22Rv1 (cell line): Measurements from ENCODE around the gene DGKB.

Experiments used
- ZFX ChIP-seq: fragments of 450-650 bp; IDR thresholded peaks from 2 replicates; pipeline ENCODE4 v1.6.1; 2017; ENCODE audit warnings: antibody characterized with exemption, borderline replicate concordance
- TF ChIP-seq, protein P1 (sequence below): fragments of 450-650 bp; IDR thresholded peaks from 2 replicates; pipeline ENCODE4 v1.5.1; 2017; ENCODE audit warnings: mild to moderate bottlenecking

DNA sequence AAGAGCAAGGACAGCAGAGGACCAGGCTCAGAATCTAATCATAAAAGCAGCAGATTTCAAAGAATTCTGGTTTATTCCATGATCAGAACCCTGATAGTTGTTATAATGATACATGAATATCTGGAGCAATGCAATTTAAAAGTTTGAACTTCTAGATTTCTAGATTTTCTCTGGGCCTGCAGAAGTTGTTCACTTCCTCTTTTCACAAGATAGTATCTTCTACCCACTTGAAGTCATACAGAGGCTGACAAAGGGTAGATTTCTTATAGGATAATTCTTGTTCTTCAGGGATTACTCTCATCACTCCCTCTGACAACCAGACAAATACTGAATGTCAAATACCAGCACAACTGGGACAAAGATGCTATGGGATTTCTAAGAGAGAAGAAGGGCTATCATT lies 593.1 kb downstream of the DGKB start:
- TF ChIP-seq, protein P1, sequence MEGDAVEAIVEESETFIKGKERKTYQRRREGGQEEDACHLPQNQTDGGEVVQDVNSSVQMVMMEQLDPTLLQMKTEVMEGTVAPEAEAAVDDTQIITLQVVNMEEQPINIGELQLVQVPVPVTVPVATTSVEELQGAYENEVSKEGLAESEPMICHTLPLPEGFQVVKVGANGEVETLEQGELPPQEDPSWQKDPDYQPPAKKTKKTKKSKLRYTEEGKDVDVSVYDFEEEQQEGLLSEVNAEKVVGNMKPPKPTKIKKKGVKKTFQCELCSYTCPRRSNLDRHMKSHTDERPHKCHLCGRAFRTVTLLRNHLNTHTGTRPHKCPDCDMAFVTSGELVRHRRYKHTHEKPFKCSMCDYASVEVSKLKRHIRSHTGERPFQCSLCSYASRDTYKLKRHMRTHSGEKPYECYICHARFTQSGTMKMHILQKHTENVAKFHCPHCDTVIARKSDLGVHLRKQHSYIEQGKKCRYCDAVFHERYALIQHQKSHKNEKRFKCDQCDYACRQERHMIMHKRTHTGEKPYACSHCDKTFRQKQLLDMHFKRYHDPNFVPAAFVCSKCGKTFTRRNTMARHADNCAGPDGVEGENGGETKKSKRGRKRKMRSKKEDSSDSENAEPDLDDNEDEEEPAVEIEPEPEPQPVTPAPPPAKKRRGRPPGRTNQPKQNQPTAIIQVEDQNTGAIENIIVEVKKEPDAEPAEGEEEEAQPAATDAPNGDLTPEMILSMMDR: no peak
- no peak for TF ChIP-seq ZFX
